H1 (cell line): ENCODE measurements around the gene FHIT. TPM values are rescaled to one million over a fixed set of nuclear protein-coding genes. Genes with fewer than 3 reads are reported as not detected.

Experiments
- GTF2F1 ChIP-seq: IDR thresholded peaks from 2 replicates; pipeline ENCODE4 v1.6.1; 2012; ENCODE audit warnings: low read depth, low read length, improper control_type of control experiment, borderline replicate concordance
- polyA plus RNA-seq, 7 experiments: library from polyadenylated mRNA; depleted of rRNA in 3 of 7; stranded (reverse) in 5 of 7; unstranded in 2 of 7; fragments of >200 nt in 5 of 7; fragments of 200-250 nt in 2 of 7; gene quantifications; 1 replicate in 5 of 7; 2 replicates in 1 of 7; 4 replicates in 1 of 7; pipeline versions ENCODE4 v1.2.1 to v1.2.3, GENCODE V29; 2011 to 2013; ENCODE audit warnings: missing spikeins in 2 of 7, mixed read lengths in 2 of 7
- total RNA-seq: library from RNA; stranded (reverse); fragmentation: NEBNext Ultra II Directional; extraction: Animal tissue kit (Norgen Biotek cat#: 25700); gene quantifications from 2 replicates; pipeline ENCODE4 v1.2.1, GENCODE V29; 2021
- TF ChIP-seq, protein P1 (sequence below): IDR thresholded peaks from 2 replicates; pipeline ENCODE4 v1.6.1; 2011; ENCODE audit warnings: low read length, improper control_type of control experiment

Gene FHIT
- total and polyA plus RNA-seq, 2 of the 8 experiments (the other 6 are each of a cell fraction or from before 2014, with no cell fraction given): 1.2 to 3.2 TPM

DNA sequence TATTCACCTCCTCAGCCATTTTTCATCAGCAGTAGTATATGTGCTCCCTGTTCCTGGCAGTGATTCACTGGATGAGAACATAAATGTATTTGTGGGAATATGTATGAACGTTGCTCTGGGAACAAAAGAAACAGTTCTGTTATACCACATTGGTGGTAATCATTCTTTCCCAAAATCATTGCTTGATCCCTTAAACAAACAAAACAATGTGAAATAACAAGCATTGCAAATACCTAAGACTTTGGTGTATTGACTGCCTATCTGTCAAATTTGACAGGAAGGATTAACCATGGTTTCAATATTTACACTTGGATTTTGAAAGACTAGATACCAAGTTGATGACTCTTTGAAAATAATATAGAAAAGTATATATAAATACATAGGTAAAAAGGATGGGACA, 284.1 kb downstream of the FHIT start (continued):
- TF ChIP-seq GTF2F1: no peak
- TF ChIP-seq, protein P1, sequence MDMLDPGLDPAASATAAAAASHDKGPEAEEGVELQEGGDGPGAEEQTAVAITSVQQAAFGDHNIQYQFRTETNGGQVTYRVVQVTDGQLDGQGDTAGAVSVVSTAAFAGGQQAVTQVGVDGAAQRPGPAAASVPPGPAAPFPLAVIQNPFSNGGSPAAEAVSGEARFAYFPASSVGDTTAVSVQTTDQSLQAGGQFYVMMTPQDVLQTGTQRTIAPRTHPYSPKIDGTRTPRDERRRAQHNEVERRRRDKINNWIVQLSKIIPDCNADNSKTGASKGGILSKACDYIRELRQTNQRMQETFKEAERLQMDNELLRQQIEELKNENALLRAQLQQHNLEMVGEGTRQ: no peak
